ENCODE results near the gene APLF. TPM values are rescaled to one million over a fixed set of nuclear protein-coding genes. Genes with fewer than 3 reads are reported as not detected.
"Not testable (repeated sequence)": the region's sequence is repeated elsewhere in the genome, so short reads cannot be mapped to it uniquely, and the experiment has no call there.

Gene APLF
- total and polyA plus RNA-seq, 2 donors (not counting 3 experiments of a cell fraction or from before 2014, with no cell fraction given), result 0.75 to 2.3 TPM

GRCh38 chr2:68521037-68521436 lies 53.7 kb downstream of the APLF start:
- H3K36me3 ChIP-seq (ENCODE audit: control insufficient read depth in 2 of 2, extremely low read depth in 1 of 2, insufficient read depth in 2 of 2, low read length in 2 of 2), result no peaks in the 10 kb centered on the region
- no peak overlapping the region for H3K4me3 ChIP-seq (replicated peaks in 1 of 3; ENCODE audit: insufficient read depth in 1 of 3, low read depth in 1 of 3, low read length in 3 of 3)
- POLR2A ChIA-PET, result no interaction called here
- FAIRE-seq, result no peak
- H4K20me1 ChIP-seq (replicated peaks; ENCODE audit: control insufficient read depth, extremely low read depth, insufficient read depth, low read length), result no peaks in the 10 kb centered on the region
- H3K27ac ChIP-seq (ENCODE audit: insufficient read depth, low read depth, low read length), result no peak overlapping the region
- BruUV-seq (replicated peaks), result no TSS peak
- dilution Hi-C loops (cut with MboI; ENCODE audit: extremely low pct_ligation_motif_present, low sequenced_read_pairs), result no loop called here
- no peaks in the 10 kb centered on the region for H3K9me1 ChIP-seq (replicated peaks; ENCODE audit: control insufficient read depth, extremely low read depth, insufficient read depth, low read length)
- CTCF ChIA-PET, result interaction anchor here (1.2 kb wide), 1 partner anchor 74 kb away, joined by 3 read pairs; no protein-coding TSS in a partner anchor
- DNase-seq (ENCODE audit: low read depth, low spot score), result no peak
- H3K4me1 ChIP-seq (ENCODE audit: control insufficient read depth, extremely low read depth, insufficient read depth, low read length), result no peaks in the 10 kb centered on the region
- no peaks in the 10 kb centered on the region for H3K27me3 ChIP-seq (ENCODE audit: control insufficient read depth in 2 of 2, insufficient read depth in 2 of 2, low read length in 2 of 2)
- intact Hi-C loops (cut with micrococcal nuclease), result no loop called here
- H3K4me2 ChIP-seq (ENCODE audit: insufficient read depth, low read length), result no peak overlapping the region
- H3K9ac ChIP-seq (replicated peaks; ENCODE audit: extremely low read depth, insufficient read depth, low read length), result no peak overlapping the region
- no peak overlapping the region for H2AFZ ChIP-seq (ENCODE audit: low read depth, low read length)
- TF ChIP-seq POLR2A (IDR thresholded peaks at IDR 0.05; ENCODE audit: low read depth, low read length), result no peak
- TF ChIP-seq MAX (IDR thresholded peaks at IDR 0.05; ENCODE audit: insufficient read depth, insufficient read length), result no peak
- TF ChIP-seq MYC (IDR thresholded peaks at IDR 0.05; ENCODE audit: low read depth, low read length), result no peak
- TF ChIP-seq FOS (IDR thresholded peaks at IDR 0.05; ENCODE audit: borderline replicate concordance, insufficient read depth, low read length), result no peak
- no peak for TF ChIP-seq EZH2 (IDR thresholded peaks at IDR 0.05; ENCODE audit: borderline replicate concordance, low read depth, low read length, severe bottlenecking)
- no peak for TF ChIP-seq CTCF (IDR thresholded peaks at IDR 0.05; ENCODE audit: extremely low read depth in 1 of 2, insufficient read depth in 1 of 2, low read depth in 1 of 2, low read length in 2 of 2)
- TF ChIP-seq JUN (IDR thresholded peaks at IDR 0.05; ENCODE audit: borderline replicate concordance, insufficient read depth, insufficient read length, low read depth), result no peak
- no peak for TF ChIP-seq GATA2 (IDR thresholded peaks at IDR 0.05; ENCODE audit: insufficient read depth, insufficient read length, low read depth, low read length)
- TF ChIP-seq POLR2AphosphoS5 (IDR thresholded peaks at IDR 0.05; ENCODE audit: insufficient read depth, low read depth, low read length), result no peak
- no peaks in the 10 kb centered on the region for H3K79me2 ChIP-seq (ENCODE audit: control insufficient read depth, insufficient read depth, low read length)
- H3K9me3 ChIP-seq (replicated peaks; ENCODE audit: control insufficient read depth, insufficient read depth, low read length), result no peaks in the 10 kb centered on the region

GRCh38 chr2:68526943-68527342 lies 59.6 kb downstream of the APLF start:
- H2AFZ ChIP-seq (ENCODE audit: low read depth, low read length); H4K20me1 ChIP-seq (replicated peaks; ENCODE audit: control insufficient read depth, extremely low read depth, insufficient read depth, low read length); H3K4me1 ChIP-seq (ENCODE audit: control insufficient read depth, extremely low read depth, insufficient read depth, low read length); DNase-seq (ENCODE audit: low read depth, low spot score); dilution Hi-C loops (cut with MboI; ENCODE audit: extremely low pct_ligation_motif_present, low sequenced_read_pairs); H3K27ac ChIP-seq (ENCODE audit: insufficient read depth, low read depth, low read length); H3K36me3 ChIP-seq (ENCODE audit: control insufficient read depth in 2 of 2, extremely low read depth in 1 of 2, insufficient read depth in 2 of 2, low read length in 2 of 2); H3K27me3 ChIP-seq (ENCODE audit: control insufficient read depth in 2 of 2, insufficient read depth in 2 of 2, low read length in 2 of 2); H3K4me3 ChIP-seq (replicated peaks in 1 of 3; ENCODE audit: insufficient read depth in 1 of 3, low read depth in 1 of 3, low read length in 3 of 3); POLR2A ChIA-PET; H3K9ac ChIP-seq (replicated peaks; ENCODE audit: extremely low read depth, insufficient read depth, low read length); BruUV-seq (replicated peaks); intact Hi-C loops (cut with micrococcal nuclease); H3K9me1 ChIP-seq (replicated peaks; ENCODE audit: control insufficient read depth, extremely low read depth, insufficient read depth, low read length); H3K4me2 ChIP-seq (ENCODE audit: insufficient read depth, low read length); H3K79me2 ChIP-seq (ENCODE audit: control insufficient read depth, insufficient read depth, low read length); H3K9me3 ChIP-seq (replicated peaks; ENCODE audit: control insufficient read depth, insufficient read depth, low read length); FAIRE-seq; CTCF ChIA-PET: not testable (repeated sequence)

GRCh38 chr2:68527343-68528081 lies 60.1 kb downstream of the APLF start:
- H3K79me2 ChIP-seq (ENCODE audit: control insufficient read depth, insufficient read depth, low read length); DNase-seq (ENCODE audit: low read depth, low spot score); CTCF ChIA-PET; POLR2A ChIA-PET; FAIRE-seq; dilution Hi-C loops (cut with MboI; ENCODE audit: extremely low pct_ligation_motif_present, low sequenced_read_pairs); H2AFZ ChIP-seq (ENCODE audit: low read depth, low read length); H4K20me1 ChIP-seq (replicated peaks; ENCODE audit: control insufficient read depth, extremely low read depth, insufficient read depth, low read length); H3K27me3 ChIP-seq (ENCODE audit: control insufficient read depth in 2 of 2, insufficient read depth in 2 of 2, low read length in 2 of 2); H3K9me3 ChIP-seq (replicated peaks; ENCODE audit: control insufficient read depth, insufficient read depth, low read length); H3K4me1 ChIP-seq (ENCODE audit: control insufficient read depth, extremely low read depth, insufficient read depth, low read length); H3K9ac ChIP-seq (replicated peaks; ENCODE audit: extremely low read depth, insufficient read depth, low read length); BruUV-seq (replicated peaks); H3K4me3 ChIP-seq (replicated peaks in 1 of 3; ENCODE audit: insufficient read depth in 1 of 3, low read depth in 1 of 3, low read length in 3 of 3); intact Hi-C loops (cut with micrococcal nuclease); H3K4me2 ChIP-seq (ENCODE audit: insufficient read depth, low read length); H3K9me1 ChIP-seq (replicated peaks; ENCODE audit: control insufficient read depth, extremely low read depth, insufficient read depth, low read length); H3K36me3 ChIP-seq (ENCODE audit: control insufficient read depth in 2 of 2, extremely low read depth in 1 of 2, insufficient read depth in 2 of 2, low read length in 2 of 2); H3K27ac ChIP-seq (ENCODE audit: insufficient read depth, low read depth, low read length): not testable (repeated sequence)
